Endodermal cell (in vitro differentiated cells): ENCODE measurements around the gene ANO7. TPM values are rescaled to one million over a fixed set of nuclear protein-coding genes. Genes with fewer than 3 reads are reported as not detected.

Experiments used
- DNase-seq: peaks from one replicate; pipeline ENCODE4 v3.0.0-alpha.2; 2017
- H3K27ac ChIP-seq: 2 replicates; pipeline ENCODE4 v1.5.1; 2013; ENCODE audit warnings: mild to moderate bottlenecking, low read depth, low read length, moderate library complexity
- H3K27me3 ChIP-seq: 2 replicates; pipeline ENCODE4 v1.6.1; 2013; ENCODE audit warnings: mild to moderate bottlenecking, low read length, moderate library complexity; ENCODE audit not compliant: insufficient read depth, control insufficient read depth, poor library complexity, severe bottlenecking
- H3K36me3 ChIP-seq: 2 replicates; pipeline ENCODE4 v1.7.0; 2013; ENCODE audit warnings: mild to moderate bottlenecking, low read length, moderate library complexity; ENCODE audit not compliant: control insufficient read depth, insufficient read depth
- H3K4me1 ChIP-seq: one replicate; pipeline ENCODE4 v1.7.0; 2013; ENCODE audit warnings: low read length; ENCODE audit not compliant: control insufficient read depth, insufficient read depth
- H3K4me3 ChIP-seq: 2 replicates; pipeline ENCODE4 v1.5.1; 2013; ENCODE audit warnings: mild to moderate bottlenecking, low read length, moderate library complexity
- H3K9ac ChIP-seq: 2 replicates; pipeline ENCODE4 v1.6.1; 2013; ENCODE audit warnings: mild to moderate bottlenecking, low read length, moderate library complexity; ENCODE audit not compliant: poor library complexity, severe bottlenecking; ENCODE audit errors: extremely low read depth
- H3K9me3 ChIP-seq: 2 replicates; pipeline ENCODE4 v1.6.1; 2013; ENCODE audit warnings: mild to moderate bottlenecking, low read length, moderate library complexity; ENCODE audit not compliant: control insufficient read depth
- H3K27ac Mint-ChIP-seq: 2 replicates; pipeline ENCODE4 v1.8.0; 2020; ENCODE audit warnings: mixed read lengths
- H3K27me3 Mint-ChIP-seq: 2 replicates; pipeline ENCODE4 v1.8.0; 2021; ENCODE audit warnings: mild to moderate bottlenecking, mixed read lengths; ENCODE audit not compliant: insufficient read depth
- H3K36me3 Mint-ChIP-seq: 2 replicates; pipeline ENCODE4 v1.8.0; 2020; ENCODE audit warnings: low read depth, mixed read lengths
- H3K4me1 Mint-ChIP-seq: 2 replicates; pipeline ENCODE4 v1.8.0; 2020; ENCODE audit warnings: mixed read lengths
- H3K4me3 Mint-ChIP-seq: 2 replicates; pipeline ENCODE4 v1.8.0; 2020; ENCODE audit warnings: mild to moderate bottlenecking, moderate library complexity, mixed read lengths
- H3K9me3 Mint-ChIP-seq: 2 replicates; pipeline ENCODE4 v1.8.0; 2020; ENCODE audit warnings: mild to moderate bottlenecking, mixed read lengths
- CTCF ChIP-seq: fragments of 200-600 bp; sonication (generic); conservative IDR thresholded peaks from 2 replicates; pipeline ENCODE4 v1.5.0; 2021; ENCODE audit warnings: antibody characterized with exemption, mild to moderate bottlenecking
- WGBS, 2 experiments: methylation state at CpG; one replicate each; pipeline versions ENCODE4 v1.1.5 to v1.1.7; 2013; ENCODE audit warnings: missing lambda C conversion rate in 2 of 2, mixed read lengths in 1 of 2; ENCODE audit not compliant: insufficient coverage in 1 of 2, insufficient read length in 1 of 2; 5-methylcytosine and 5-hydroxymethylcytosine counted together
- total RNA-seq, 2 donors: library from RNA; stranded (reverse); fragmentation: NEBNext Ultra II Directional in 1 of 2; extraction: Animal tissue kit (Norgen Biotek cat#: 25700) in 1 of 2; gene quantifications; 2 replicates in 1 of 2; 3 replicates in 1 of 2; pipeline ENCODE4 v1.2.1, GENCODE V29; 2021

Gene ANO7
- total RNA-seq, 2 donors from 2014 or later, result 8.1 to 8.5 TPM

- H3K36me3 Mint-ChIP-seq, result no peaks in the 10 kb centered on the region
Measured at GRCh38 chr2:241204490-241204889, 16.0 kb downstream of the ANO7 start.

GRCh38 chr2:241205086-241205485 is 16.6 kb downstream of the ANO7 start:
- no peaks in the 10 kb centered on the region for H3K27me3 Mint-ChIP-seq
- Histone ChIP-seq H3K9me3 (no peaks in the 10 kb centered on the region), H3K4me3 (no peak overlapping the region), H3K4me1 (no peaks in the 10 kb centered on the region), H3K36me3 (no peaks in the 10 kb centered on the region), H3K27me3 (no peaks in the 10 kb centered on the region), H3K9ac (no peak overlapping the region), H3K27ac (no peak overlapping the region)
- H3K9me3 Mint-ChIP-seq, result no peaks in the 10 kb centered on the region
- H3K27ac Mint-ChIP-seq, result no peak overlapping the region
- H3K36me3 Mint-ChIP-seq, result no peaks in the 10 kb centered on the region
- DNase-seq, result no peak
- TF ChIP-seq CTCF, result no peak
- 90 to 100% methylated on average over 3 of the region's 3 CpGs for WGBS, 2 experiments
- no peak overlapping the region for H3K4me3 Mint-ChIP-seq
- H3K4me1 Mint-ChIP-seq, result no peaks in the 10 kb centered on the region

More at GRCh38 chr2:241204490-241204889, 16.0 kb downstream of the ANO7 start:
- H3K27ac Mint-ChIP-seq, result no peak overlapping the region
- no peaks in the 10 kb centered on the region for H3K9me3 ChIP-seq
- DNase-seq, result no peak
- no peaks in the 10 kb centered on the region for H3K27me3 Mint-ChIP-seq
- H3K9me3 Mint-ChIP-seq, result no peaks in the 10 kb centered on the region
- H3K4me3 Mint-ChIP-seq, result no peak overlapping the region
- H3K4me1 Mint-ChIP-seq, result no peaks in the 10 kb centered on the region
- no peak overlapping the region for H3K27ac ChIP-seq
- WGBS, 2 experiments, result 93 to 100% methylated on average over 1 to 4 of the region's 4 CpGs
- no peak overlapping the region for H3K9ac ChIP-seq
- H3K36me3 ChIP-seq, result no peaks in the 10 kb centered on the region
- no peaks in the 10 kb centered on the region for H3K27me3 ChIP-seq
- H3K4me1 ChIP-seq, result no peaks in the 10 kb centered on the region
- H3K4me3 ChIP-seq, result no peak overlapping the region
- no peak for TF ChIP-seq CTCF

GRCh38 chr2:241207151-241207550 is 18.7 kb downstream of the ANO7 start:
- no peaks in the 10 kb centered on the region for H3K36me3 ChIP-seq
- Mint-ChIP-seq H3K27ac (no peak overlapping the region), H3K36me3 (no peaks in the 10 kb centered on the region), H3K4me1 (peaks cover 2% of the 10 kb centered on the region), H3K4me3 (no peak overlapping the region), H3K9me3 (no peaks in the 10 kb centered on the region), H3K27me3 (no peaks in the 10 kb centered on the region)
- H3K27ac ChIP-seq, result no peak overlapping the region
- H3K4me1 ChIP-seq, result no peaks in the 10 kb centered on the region
- DNase-seq, result no peak
- no peak for TF ChIP-seq CTCF
- H3K9ac ChIP-seq, result no peak overlapping the region
- H3K9me3 ChIP-seq, result no peaks in the 10 kb centered on the region
- 100% methylated on average over 1 of the region's 1 CpG; no CpG with 5 or more reads in 1 of the 2 experiments for WGBS, 2 experiments
- no peaks in the 10 kb centered on the region for H3K27me3 ChIP-seq
- no peak overlapping the region for H3K4me3 ChIP-seq
